Gastroesophageal sphincter (tissue), 3 donors: ENCODE results near the gene INPP5D.

Source experiments
- EP300 ChIP-seq: sonication (generic); formaldehyde crosslinking; IDR thresholded peaks from one replicate; pipeline ENCODE4 v1.6.1; 2017; ENCODE audit warnings: antibody characterized with exemption, mild to moderate bottlenecking
- POLR2A ChIP-seq, 2 donors: fragments of 450-650 bp; IDR thresholded peaks; one replicate each; pipeline ENCODE4 v1.6.1; 2017; ENCODE audit warnings: antibody characterized with exemption in 2 of 2, mild to moderate bottlenecking in 2 of 2, moderate library complexity in 1 of 2
- TF ChIP-seq, protein P1 (sequence below), 4 experiments: fragments of 200-600 bp in 2 of 4; fragments of 450-650 bp in 2 of 4; sonication (generic) in 1 of 4; IDR thresholded peaks; one replicate each; pipeline ENCODE4 v1.5.1; 2017 to 2019; ENCODE audit warnings: antibody characterized with exemption in 4 of 4, mild to moderate bottlenecking in 2 of 4, moderate library complexity in 2 of 4

DNA sequence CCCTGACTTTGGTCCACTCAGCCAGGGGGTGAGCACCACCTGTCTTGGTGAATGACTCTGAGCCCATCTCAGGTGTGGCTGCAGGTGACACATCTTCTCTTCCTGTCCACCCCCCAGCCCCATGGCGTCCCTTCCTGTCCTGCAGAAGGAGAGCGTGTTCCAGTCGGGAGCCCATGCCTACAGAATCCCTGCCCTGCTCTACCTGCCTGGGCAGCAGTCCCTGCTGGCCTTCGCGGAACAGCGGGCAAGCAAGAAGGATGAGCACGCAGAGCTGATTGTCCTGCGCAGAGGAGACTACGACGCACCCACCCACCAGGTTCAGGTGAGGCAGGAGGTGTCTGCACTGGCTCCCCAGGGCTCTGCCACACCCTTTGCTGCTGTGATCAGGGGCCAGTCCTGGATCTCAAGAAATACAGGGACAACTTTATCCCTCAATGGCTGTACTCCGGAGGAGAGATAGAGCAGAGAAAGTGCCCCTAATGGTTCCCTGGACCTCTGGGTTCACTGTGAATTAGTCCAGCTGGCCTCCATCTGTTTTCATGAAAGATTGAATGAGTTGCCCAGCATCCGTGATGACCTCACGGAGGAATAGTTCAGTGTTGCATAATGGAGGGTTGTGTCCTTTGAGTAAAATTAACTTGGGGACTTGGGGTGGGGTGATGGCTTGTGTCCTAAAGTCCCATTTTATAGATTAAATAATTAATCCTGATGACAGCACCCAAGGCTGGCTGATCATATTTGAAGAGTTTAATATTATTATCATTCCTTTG lies 27.4 kb upstream of the INPP5D start, which contains the start of gene NEU2:
- TF ChIP-seq, protein P1, sequence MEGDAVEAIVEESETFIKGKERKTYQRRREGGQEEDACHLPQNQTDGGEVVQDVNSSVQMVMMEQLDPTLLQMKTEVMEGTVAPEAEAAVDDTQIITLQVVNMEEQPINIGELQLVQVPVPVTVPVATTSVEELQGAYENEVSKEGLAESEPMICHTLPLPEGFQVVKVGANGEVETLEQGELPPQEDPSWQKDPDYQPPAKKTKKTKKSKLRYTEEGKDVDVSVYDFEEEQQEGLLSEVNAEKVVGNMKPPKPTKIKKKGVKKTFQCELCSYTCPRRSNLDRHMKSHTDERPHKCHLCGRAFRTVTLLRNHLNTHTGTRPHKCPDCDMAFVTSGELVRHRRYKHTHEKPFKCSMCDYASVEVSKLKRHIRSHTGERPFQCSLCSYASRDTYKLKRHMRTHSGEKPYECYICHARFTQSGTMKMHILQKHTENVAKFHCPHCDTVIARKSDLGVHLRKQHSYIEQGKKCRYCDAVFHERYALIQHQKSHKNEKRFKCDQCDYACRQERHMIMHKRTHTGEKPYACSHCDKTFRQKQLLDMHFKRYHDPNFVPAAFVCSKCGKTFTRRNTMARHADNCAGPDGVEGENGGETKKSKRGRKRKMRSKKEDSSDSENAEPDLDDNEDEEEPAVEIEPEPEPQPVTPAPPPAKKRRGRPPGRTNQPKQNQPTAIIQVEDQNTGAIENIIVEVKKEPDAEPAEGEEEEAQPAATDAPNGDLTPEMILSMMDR (IDR thresholded peaks at IDR 0.05) = no peak
- no peak for TF ChIP-seq POLR2A (IDR thresholded peaks at IDR 0.05)
- TF ChIP-seq EP300 = no peak
